Measurements from ENCODE around the gene GFOD1. TPM values are rescaled to one million over a fixed set of nuclear protein-coding genes. Genes with fewer than 3 reads are reported as not detected.

GFOD1 gene
- total RNA-seq, 1 donor from 2014 or later = 51.6 TPM

GRCh38 chr6:13417431-13417830 is 70.0 kb downstream of the GFOD1 start:
- Histone ChIP-seq H3K36me3 (no peaks in the 10 kb centered on the region), H3K9me3 (replicated peaks) (no peaks in the 10 kb centered on the region), H3K27me3 (ENCODE audit: low read depth) (no peaks in the 10 kb centered on the region), H3K4me3 (no peak overlapping the region), H3K27ac (replicated peaks) (peak overlapping the region; percentile 80), H3K4me1 (peaks cover 92% of the 10 kb centered on the region)
- TF ChIP-seq CTCF (IDR thresholded peaks at IDR 0.05; ENCODE audit: borderline replicate concordance) = no peak
- DNase-seq = no peak
- intact Hi-C loops (cut with micrococcal nuclease) = no loop called here

- no peak for TF ChIP-seq CTCF (IDR thresholded peaks at IDR 0.05; ENCODE audit: borderline replicate concordance)
- intact Hi-C loops (cut with micrococcal nuclease) = no loop called here
- Histone ChIP-seq H3K9me3 (replicated peaks) (peaks cover 8% of the 10 kb centered on the region), H3K27ac (replicated peaks) (peak overlapping the region; percentile 84), H3K4me3 (no peak overlapping the region), H3K27me3 (ENCODE audit: low read depth) (no peaks in the 10 kb centered on the region), H3K36me3 (no peaks in the 10 kb centered on the region), H3K4me1 (peaks cover 92% of the 10 kb centered on the region)
- no peak for DNase-seq
These were observed 72.1 kb downstream of the GFOD1 start for GRCh38 chr6:13415283-13415682.

GRCh38 chr6:13413900-13414555 is 73.4 kb downstream of the GFOD1 start:
- peak; percentile 59 for DNase-seq
- Histone ChIP-seq H3K36me3 (no peaks in the 10 kb centered on the region), H3K27me3 (ENCODE audit: low read depth) (no peaks in the 10 kb centered on the region), H3K27ac (replicated peaks) (peak overlapping the region; percentile 84), H3K4me3 (no peak overlapping the region), H3K9me3 (replicated peaks) (peaks cover 8% of the 10 kb centered on the region), H3K4me1 (peaks cover 91% of the 10 kb centered on the region)
- TF ChIP-seq CTCF (IDR thresholded peaks at IDR 0.05; ENCODE audit: borderline replicate concordance) = peak; percentile 17
- intact Hi-C loops (cut with micrococcal nuclease) = no loop called here

GRCh38 chr6:13413466-13413862 is 73.9 kb downstream of the GFOD1 start:
- no peaks in the 10 kb centered on the region for H3K36me3 ChIP-seq
- H3K4me3 ChIP-seq = no peak overlapping the region
- intact Hi-C loops (cut with micrococcal nuclease) = no loop called here
- peaks cover 8% of the 10 kb centered on the region for H3K9me3 ChIP-seq (replicated peaks)
- H3K4me1 ChIP-seq = peaks cover 89% of the 10 kb centered on the region
- no peak for TF ChIP-seq CTCF (IDR thresholded peaks at IDR 0.05; ENCODE audit: borderline replicate concordance)
- no peaks in the 10 kb centered on the region for H3K27me3 ChIP-seq (ENCODE audit: low read depth)
- peak overlapping the region; percentile 84 for H3K27ac ChIP-seq (replicated peaks)
- no peak for DNase-seq

GRCh38 chr6:13412639-13413465 is 74.5 kb downstream of the GFOD1 start:
- H3K27ac ChIP-seq (replicated peaks) = peak overlapping the region; percentile 84
- H3K27me3 ChIP-seq (ENCODE audit: low read depth) = no peaks in the 10 kb centered on the region
- H3K36me3 ChIP-seq = no peaks in the 10 kb centered on the region
- H3K4me1 ChIP-seq = peaks cover 89% of the 10 kb centered on the region
- peaks cover 8% of the 10 kb centered on the region for H3K9me3 ChIP-seq (replicated peaks)
- intact Hi-C loops (cut with micrococcal nuclease) = no loop called here
- H3K4me3 ChIP-seq = no peak overlapping the region
- TF ChIP-seq CTCF (IDR thresholded peaks at IDR 0.05; ENCODE audit: borderline replicate concordance) = no peak
- DNase-seq = no peak
